Measurements from ENCODE around the gene CHRM1.

CHRM1 gene

GRCh38 chr11:62934496-62934785, 13.3 kb upstream of the CHRM1 start (continued):
- no peak for TF ChIP-seq GFI1B (tag by site-specific recombination; IDR thresholded peaks at IDR 0.05)

- Histone ChIP-seq H3K9me3 (ENCODE audit: control insufficient read depth, insufficient read depth, low read depth, low read length) (no peaks in the 10 kb centered on the region), H3K27ac (ENCODE audit: extremely low read depth, low read depth, low read length) (no peak overlapping the region), H3K4me1 (ENCODE audit: control insufficient read depth, insufficient read depth, low read length) (no peaks in the 10 kb centered on the region), H3K36me3 (ENCODE audit: control insufficient read depth in 2 of 2, insufficient read depth in 1 of 2, low read length in 2 of 2) (no peaks in the 10 kb centered on the region), H3K4me3 (ENCODE audit: low read depth, low read length) (no peak overlapping the region)
- ChIA-PET CTCF (interaction anchor here (1.2 kb wide), 1 partner anchor 87 kb away, joined by 3 read pairs; no protein-coding TSS in a partner anchor), POLR2A (no interaction called here)
- TF ChIP-seq ZNF10 (tag by site-specific recombination; IDR thresholded peaks at IDR 0.05) (no peak), ZNF600 (tag by site-specific recombination; IDR thresholded peaks at IDR 0.05) (no peak), HOXD13 (CRISPR knock-in tag; IDR thresholded peaks at IDR 0.05; ENCODE audit: borderline replicate concordance) (no peak), ZNF138 (tag by site-specific recombination; IDR thresholded peaks at IDR 0.05; ENCODE audit: borderline replicate concordance) (no peak), KLF17 (tag by site-specific recombination; IDR thresholded peaks at IDR 0.05) (no peak), ZNF350 (tag by site-specific recombination; IDR thresholded peaks at IDR 0.05) (no peak), ZNF302 (tag by site-specific recombination; IDR thresholded peaks at IDR 0.05; ENCODE audit: low read depth) (no peak), ZNF629 (tag by site-specific recombination; IDR thresholded peaks at IDR 0.05) (no peak), GLIS2 (tag by site-specific recombination; IDR thresholded peaks at IDR 0.05) (no peak), ZNF704 (tag by site-specific recombination; IDR thresholded peaks at IDR 0.05) (no peak), ZBTB1 (tag by site-specific recombination; IDR thresholded peaks at IDR 0.05) (no peak), PRDM6 (tag by site-specific recombination; IDR thresholded peaks at IDR 0.05) (no peak), ZNF266 (tag by site-specific recombination; IDR thresholded peaks at IDR 0.05; ENCODE audit: low read depth) (no peak), ZBTB48 (tag by site-specific recombination; IDR thresholded peaks at IDR 0.05) (no peak), REPIN1 (tag by site-specific recombination; IDR thresholded peaks at IDR 0.05; ENCODE audit: low read depth) (no peak), ZNF335 (tag by site-specific recombination; conservative IDR thresholded peaks at IDR 0.05) (no peak), ZNF366 (tag by site-specific recombination; conservative IDR thresholded peaks at IDR 0.05) (no peak), KLF10 (tag by site-specific recombination; IDR thresholded peaks at IDR 0.05) (no peak), ZNF677 (tag by site-specific recombination; IDR thresholded peaks at IDR 0.05) (no peak)
These were observed 12.8 kb upstream of the CHRM1 start for GRCh38 chr11:62933750-62934495.

- ChIA-PET POLR2A (no interaction called here), CTCF (no interaction called here)
- Histone ChIP-seq H3K4me1 (ENCODE audit: control insufficient read depth, insufficient read depth, low read length) (no peaks in the 10 kb centered on the region), H3K9me3 (ENCODE audit: control insufficient read depth, insufficient read depth, low read depth, low read length) (no peaks in the 10 kb centered on the region), H3K36me3 (ENCODE audit: control insufficient read depth in 2 of 2, insufficient read depth in 1 of 2, low read length in 2 of 2) (no peaks in the 10 kb centered on the region), H3K27ac (ENCODE audit: extremely low read depth, low read depth, low read length) (no peak overlapping the region), H3K4me3 (ENCODE audit: low read depth, low read length) (no peak overlapping the region)
- no peak for TF ChIP-seq RBAK (tag by site-specific recombination; IDR thresholded peaks at IDR 0.05)
- TF ChIP-seq KLF17 (tag by site-specific recombination; IDR thresholded peaks at IDR 0.05): no peak
These were observed 12.1 kb upstream of the CHRM1 start for GRCh38 chr11:62933285-62933684.
